HG02571 (cell line): ENCODE data around the gene GBP2.
"Not testable (repeated sequence)": the region's sequence is repeated elsewhere in the genome, so short reads cannot be mapped to it uniquely, and the experiment has no call there.

Experiments used
- ATAC-seq: cut with Tn5 transposase; IDR thresholded peaks from one replicate; pipeline ENCODE4 v1.9.1; 2021; ENCODE audit warnings: mild to moderate bottlenecking, moderate library complexity; ENCODE audit not compliant: unreplicated experiment

The GBP2 gene

GRCh38 chr1:89128003-89128458 is 2.1 kb upstream of the GBP2 start:
- ATAC-seq: not testable (repeated sequence)

DNA sequence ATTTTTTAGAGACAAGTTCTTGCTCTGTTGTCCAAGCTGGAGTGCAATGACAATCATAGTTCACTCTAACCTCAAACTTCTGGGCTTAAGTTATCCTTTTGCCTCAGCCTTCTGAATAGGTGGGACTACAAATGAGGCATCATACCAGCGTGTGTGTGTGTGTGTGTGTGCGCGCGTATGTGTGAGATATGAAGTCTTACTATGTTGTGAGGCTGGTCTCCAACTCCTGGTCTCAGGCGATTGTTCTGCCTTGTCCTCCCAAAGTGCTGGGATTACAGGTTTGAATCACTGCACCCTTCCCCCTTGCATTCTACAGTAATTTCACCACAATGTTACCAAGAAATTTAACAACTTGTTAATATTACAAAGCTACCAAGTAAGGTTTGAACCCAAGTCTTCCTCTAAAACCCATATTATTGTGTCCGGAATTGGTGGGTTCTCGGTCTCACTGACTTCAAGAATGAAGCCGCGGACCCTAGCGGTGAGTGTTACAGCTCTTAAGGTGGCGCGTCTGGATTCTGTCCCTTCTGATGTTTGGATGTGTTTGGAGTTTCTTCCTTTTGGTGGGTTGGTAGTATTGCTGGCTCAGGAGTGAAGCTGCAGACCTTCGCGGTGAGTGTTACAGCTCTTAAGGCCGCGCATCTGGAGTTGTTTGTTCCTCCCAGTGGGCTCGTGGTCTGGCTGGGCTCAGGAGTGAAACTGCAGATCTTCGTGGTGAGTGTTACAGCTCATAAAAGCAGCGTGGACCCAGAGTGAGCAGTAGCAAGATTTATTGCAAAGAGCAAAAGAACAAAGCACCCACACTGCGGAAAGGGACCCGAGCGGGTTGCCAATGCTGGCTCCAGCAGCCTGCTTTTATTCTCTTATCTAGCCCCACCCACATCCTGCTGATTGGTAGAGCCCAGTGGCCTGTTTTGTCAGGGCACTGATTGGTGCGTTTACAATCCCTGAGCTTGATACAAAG is 970 bp upstream of the GBP2 start:
- not testable (repeated sequence) for ATAC-seq

DNA sequence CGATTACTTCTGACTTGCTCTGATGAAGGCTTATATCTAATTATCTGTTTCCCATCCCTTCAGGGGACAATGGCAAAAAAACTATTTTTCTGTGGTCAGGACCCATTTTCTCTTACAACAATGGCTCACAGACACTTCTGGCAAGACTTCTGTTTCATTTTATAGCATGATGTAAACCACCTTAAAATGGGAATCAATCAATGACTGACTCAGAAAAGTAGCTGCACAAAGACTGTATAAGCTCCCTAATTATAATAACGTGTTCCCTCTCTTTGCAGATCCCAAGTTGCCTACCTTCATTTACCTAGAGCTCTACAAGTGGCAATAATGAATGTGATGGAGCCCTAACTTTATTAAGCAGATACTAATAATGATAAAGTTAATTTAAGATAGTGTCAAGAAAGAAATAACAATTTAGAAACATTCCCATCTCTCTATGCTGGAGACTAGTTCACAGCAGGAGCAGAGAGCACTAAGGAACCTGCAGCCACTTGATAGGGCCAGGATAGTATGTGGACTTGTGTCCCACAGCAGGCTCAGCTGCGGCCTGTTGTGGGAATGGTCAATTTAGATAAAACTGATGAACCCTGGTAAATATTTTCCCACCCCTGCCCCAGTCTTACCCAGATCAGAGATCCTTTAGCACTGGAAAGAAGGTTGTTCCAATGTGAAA is 538 bp downstream of the GBP2 start:
- ATAC-seq: peak; percentile 34

DNA sequence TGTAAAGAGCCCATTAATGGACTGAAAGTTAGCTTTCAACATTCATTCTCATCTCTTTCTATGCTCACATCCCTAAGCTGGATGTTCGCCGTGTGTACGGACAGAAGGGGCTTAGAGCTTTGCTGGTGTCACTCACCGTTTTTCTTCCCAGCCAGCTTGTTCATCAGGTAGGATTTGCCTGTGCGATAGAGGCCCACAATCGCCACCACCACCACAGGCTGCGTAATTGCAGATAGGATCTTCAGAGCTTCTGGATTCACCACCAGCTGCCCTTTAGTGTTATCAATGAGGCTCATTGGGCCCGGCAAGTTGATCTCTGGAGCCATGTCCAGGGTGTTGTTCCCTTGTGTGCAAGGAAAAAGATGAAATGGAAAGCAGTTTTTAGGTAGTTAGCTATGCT is 4.3 kb downstream of the GBP2 start:
- ATAC-seq: no peak

GRCh38 chr1:89114662-89115061 is 11.3 kb downstream of the GBP2 start:
- no peak for ATAC-seq

DNA sequence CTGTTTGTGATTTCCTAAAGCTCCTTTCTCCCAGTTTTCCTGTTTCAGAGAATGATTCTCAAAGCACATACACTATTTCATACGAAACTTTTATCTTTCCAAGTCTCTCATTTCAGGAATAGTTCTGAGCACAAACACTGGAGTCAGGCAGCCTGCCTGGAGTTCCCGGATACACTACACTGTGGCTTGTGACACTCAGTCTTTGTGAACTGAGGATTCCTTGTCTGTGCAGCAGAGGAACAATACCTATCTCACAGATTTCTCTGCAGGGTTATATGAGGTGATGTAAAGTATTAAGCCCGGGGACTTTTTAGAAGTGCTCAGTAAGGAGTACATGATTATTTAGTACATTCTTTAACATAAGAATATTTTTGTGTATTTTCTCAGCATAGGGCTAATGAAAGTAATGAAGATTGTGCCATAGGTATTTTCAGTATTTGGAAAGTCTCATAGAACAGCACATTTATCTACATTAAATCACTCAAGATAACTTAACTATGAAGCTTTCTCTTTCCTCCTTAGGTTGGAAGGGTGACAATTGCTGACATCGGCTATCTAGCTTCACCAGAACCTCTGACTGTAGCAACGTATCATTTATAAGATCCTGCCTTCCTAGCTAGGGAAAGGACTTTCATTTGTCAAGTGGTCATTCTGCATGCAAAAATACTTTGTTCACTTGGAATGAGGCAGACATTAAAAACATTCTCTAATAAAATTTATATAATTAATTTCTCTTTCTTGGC is 12.9 kb downstream of the GBP2 start:
- no peak for ATAC-seq

DNA sequence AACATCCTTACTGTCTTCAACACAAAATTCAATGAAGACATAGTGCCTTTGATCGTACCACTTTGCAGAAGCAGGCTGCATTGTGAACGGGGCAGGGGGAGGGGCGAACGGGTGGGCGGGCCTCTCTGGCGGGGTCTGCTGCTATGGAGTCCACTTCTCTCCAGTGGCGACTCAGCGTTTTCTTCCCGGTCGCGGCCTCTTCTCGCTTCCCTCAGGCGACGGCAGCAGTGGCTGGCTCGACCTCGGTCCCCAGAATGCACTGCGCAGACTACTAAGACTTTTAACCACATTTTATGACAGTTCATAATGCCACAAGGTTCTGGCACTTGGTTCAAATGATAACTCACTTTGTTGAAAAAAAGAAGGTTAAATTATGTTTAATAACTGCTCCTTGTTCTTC is 21.2 kb downstream of the GBP2 start:
- ATAC-seq: no peak

DNA sequence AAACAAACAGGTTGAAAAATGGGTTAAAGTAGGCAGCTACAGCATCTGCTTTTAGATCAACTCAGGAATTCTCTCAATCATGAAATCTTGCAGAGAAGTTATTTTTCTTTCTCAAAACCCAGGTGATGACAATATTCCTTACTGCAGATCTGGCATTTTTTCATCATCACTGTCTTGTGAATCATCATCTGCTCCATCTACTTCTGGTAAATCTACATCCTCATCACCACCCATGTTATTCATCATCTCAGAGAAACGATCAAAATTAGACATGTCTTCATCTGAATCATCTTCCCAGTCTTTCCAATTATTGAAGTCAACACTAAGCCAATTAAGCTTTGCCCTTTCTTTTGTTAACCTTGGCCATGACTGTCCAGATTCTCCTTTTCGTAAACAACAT is 21.8 kb downstream of the GBP2 start:
- ATAC-seq: no peak

DNA sequence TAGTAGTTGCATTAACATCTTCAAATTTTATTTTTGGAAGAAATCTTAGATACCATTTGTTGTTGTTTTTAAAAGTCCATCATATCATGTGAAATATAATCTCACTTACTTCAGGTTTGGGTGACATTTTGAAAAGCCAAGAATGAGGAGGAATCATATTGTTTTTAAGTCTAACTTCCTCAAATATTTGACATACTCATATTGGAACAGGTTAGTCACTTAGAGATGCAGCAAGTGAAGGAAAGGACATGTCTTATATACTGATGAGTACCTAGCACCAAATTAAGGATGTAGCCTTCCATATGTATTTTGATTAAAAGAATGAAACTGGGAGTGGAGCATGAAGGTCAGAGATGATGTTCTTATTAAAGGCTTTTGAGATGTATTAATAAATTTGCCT is 23.9 kb downstream of the GBP2 start:
- ATAC-seq: no peak

GRCh38 chr1:89100412-89100811 is 25.5 kb downstream of the GBP2 start:
- ATAC-seq: no peak

DNA sequence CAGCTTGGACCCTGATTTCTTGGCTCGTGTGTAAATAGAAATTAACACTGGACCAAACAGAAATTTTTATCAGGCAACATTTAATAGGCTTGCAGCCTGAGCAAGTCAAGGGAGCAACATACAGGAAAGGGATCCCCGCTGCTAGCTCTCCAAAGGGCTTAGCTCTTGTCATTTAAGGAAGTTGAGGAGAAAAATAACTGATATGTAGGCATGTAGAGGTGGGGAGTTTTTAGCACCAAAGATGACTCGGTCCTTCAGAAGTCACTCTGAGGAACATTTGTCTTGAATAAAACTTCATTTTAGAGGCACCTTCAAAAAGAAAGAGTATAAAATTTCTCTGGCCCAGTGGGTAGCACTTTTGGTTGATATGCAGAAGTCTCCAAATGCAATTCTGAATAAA is 27.1 kb downstream of the GBP2 start:
- ATAC-seq: no peak

DNA sequence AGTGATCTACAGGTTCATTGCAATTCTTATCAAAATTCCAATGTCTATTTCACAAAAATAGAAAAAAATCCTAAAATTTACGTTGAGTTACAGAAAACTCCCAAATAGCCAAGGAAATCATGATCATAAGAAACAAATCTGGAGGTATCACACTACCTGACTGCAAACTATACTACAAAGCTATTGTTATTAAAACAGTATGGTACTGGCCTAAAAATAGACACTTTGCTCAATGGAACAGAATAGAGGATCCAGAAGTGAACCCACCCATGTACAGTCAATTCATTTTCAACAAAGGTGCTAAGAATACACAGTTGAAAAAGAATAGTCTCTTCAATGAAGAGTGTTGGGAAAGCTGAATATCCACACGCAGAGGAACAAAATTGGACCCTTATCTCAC is 30.2 kb downstream of the GBP2 start:
- no peak for ATAC-seq

DNA sequence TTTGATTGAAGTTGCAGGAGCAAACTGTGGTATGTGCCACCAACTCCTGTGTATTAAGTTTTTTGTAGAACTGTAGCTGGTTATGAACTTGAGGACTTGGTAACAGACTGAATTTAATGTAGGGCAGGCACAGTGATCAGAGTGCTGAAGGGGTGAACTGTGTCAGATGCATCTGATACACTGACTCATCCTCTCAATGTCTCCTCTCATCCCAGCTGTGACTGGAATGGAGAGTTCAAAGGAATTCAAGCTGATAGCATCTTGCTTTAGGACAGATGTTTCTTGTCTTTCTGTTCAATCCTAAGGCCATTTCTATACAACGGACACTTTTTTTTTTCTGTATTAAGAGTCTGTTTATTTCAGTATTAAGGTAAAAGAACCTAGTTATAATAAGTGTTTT is 36.0 kb downstream of the GBP2 start:
- no peak for ATAC-seq

GRCh38 chr1:89088572-89088971 is 37.3 kb downstream of the GBP2 start:
- no peak for ATAC-seq

GRCh38 chr1:89087241-89087640 is 38.7 kb downstream of the GBP2 start:
- no peak for ATAC-seq

- no peak for ATAC-seq
Measured at GRCh38 chr1:89085781-89086180, 40.1 kb downstream of the GBP2 start.

GRCh38 chr1:89081005-89081404 is 44.9 kb downstream of the GBP2 start:
- ATAC-seq: peak; percentile 68

GRCh38 chr1:89080068-89080467 is 45.8 kb downstream of the GBP2 start:
- not testable (repeated sequence) for ATAC-seq

- not testable (repeated sequence) for ATAC-seq
Measured at GRCh38 chr1:89072466-89073065, 53.3 kb downstream of the GBP2 start.

GRCh38 chr1:89070509-89070908 is 55.4 kb downstream of the GBP2 start:
- no peak for ATAC-seq

DNA sequence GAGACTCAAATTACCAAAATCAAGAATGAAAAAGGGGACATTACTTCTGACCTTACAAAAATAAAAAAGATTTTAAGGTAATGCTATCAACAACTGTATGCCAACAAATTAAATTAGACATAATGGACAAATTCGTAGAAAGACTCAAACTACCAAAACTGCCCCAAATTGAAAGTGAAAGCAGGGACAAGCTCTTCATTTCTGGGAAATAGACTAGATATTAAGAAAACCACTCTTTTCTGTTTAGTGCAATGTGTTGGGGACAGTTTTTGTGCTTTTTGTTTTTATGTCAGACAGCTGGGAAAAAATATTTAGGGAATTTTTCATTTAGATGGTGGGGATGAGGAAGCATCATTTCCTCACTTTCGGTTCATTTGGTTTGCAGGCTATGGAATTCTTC is 56.0 kb downstream of the GBP2 start:
- no peak for ATAC-seq
